Suppressor macrophage treated with lipopolysaccharide for 4 hours (primary cell): Measurements from ENCODE around the gene KIF16B.
"Not testable (repeated sequence)": the region's sequence is repeated elsewhere in the genome, so short reads cannot be mapped to it uniquely, and the experiment has no call there.

Experiments
- DNase-seq: peaks from one replicate; pipeline ENCODE4 v3.0.0-alpha.2; 2020

KIF16B gene

DNA sequence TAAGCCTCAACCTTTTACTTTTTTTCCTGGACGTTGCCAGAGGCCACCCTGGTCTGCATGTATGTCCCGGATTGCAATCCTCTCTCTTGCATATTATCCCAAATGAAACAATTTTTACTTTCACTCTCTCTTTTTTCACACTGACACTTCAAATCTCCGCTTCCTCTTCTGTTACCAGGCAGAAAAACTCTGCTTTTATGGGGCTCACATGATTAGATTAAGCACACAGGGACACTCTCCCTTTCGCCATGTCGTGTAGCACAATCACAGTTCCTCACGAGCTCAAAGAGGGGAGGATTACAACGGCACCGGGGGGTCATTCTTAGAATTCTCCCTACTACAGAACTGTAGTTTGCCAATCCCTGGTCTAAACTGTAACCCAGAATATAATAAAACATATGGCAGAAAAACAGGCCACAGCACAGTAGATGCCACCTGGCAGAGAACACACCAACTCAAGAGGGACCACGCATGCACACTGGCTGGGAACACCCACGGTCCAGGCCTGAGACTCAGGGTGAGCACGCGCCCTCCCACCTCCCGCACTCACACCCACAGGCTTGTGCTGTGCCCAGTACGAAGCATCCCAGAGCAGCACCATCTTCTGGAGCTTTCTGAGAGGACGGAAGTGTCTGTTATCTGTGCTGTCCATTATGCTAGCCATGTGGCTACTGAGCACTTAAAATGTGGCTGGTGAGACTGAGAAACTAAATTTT lies 288.7 kb downstream of the KIF16B start:
- DNase-seq = peak; percentile 28

DNA sequence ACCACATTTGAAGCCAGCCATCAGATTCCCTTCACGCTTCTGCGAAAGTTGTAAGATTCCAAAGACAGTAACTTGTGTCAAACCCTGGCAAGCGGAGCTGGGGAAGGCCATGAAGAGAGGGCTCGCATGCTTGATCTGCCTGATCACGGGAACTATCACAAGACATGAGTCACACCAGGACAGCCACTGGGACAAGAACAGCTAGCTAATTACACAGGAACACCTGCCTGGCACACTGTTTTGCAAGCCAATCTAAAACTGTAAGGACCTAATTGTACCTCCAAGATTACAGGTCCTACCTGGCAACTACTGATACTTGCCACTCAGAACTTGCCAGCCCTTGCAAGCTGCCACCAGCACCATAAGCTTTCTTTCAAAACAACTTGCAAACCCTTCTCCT lies 289.3 kb downstream of the KIF16B start:
- no peak for DNase-seq

DNA sequence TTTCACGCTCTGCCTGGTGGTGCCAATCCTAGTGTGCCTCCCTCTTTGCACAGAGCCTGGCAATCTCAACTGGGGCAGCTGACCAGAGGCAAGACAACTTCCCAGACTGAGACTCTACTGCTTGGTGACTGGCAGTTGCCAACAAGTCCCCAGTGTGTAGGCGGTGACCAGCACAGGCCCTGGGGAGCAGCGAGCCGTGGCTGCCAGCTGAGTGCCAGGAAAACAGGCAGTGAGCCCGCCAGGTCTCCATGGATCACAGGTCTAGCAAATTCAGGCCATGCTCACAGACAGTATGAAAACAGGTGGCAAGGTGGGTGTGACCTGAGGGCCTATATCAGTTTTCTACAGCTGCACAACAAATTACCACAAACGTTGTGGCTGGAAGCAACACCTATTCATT lies 289.9 kb downstream of the KIF16B start:
- no peak for DNase-seq

DNA sequence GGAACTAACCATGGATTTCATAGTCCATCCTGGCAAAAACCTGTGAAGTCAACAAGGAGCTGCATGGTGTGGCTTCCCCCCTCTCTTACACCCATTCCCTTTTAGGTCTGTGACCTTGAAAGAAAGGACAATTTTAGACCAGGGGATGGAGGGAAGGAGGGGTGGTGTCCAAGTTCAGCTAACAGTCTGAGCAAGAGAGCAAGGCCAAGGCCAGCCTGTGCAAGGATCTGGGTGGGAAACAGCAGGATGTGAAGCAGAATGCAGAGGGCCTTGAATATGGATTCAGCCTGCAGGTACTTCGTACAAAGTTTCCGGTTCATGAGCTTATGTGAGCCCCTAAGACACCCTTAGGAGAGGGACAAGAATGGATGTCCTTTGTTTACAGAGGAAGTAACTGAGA lies 293.0 kb downstream of the KIF16B start:
- DNase-seq = no peak

DNA sequence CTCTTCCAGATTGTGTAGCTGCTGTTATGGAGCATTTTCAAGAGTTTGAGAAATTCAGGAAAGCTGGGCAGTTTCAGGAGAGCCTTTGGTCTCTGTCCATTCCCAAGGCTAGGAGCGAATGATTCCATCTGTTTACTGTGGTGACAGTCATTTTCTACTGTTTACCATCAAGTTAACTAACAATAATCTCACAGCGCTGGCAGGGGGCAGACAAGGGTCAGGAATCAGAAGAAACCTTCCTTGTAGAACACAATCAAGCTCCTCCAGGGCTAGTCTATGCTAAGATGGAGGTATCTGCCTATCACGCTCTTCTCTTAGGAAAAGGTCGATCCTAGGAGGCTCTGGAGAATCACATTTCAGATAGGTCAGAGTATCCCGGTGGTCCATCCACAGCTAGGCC lies 293.9 kb downstream of the KIF16B start:
- no peak for DNase-seq

DNA sequence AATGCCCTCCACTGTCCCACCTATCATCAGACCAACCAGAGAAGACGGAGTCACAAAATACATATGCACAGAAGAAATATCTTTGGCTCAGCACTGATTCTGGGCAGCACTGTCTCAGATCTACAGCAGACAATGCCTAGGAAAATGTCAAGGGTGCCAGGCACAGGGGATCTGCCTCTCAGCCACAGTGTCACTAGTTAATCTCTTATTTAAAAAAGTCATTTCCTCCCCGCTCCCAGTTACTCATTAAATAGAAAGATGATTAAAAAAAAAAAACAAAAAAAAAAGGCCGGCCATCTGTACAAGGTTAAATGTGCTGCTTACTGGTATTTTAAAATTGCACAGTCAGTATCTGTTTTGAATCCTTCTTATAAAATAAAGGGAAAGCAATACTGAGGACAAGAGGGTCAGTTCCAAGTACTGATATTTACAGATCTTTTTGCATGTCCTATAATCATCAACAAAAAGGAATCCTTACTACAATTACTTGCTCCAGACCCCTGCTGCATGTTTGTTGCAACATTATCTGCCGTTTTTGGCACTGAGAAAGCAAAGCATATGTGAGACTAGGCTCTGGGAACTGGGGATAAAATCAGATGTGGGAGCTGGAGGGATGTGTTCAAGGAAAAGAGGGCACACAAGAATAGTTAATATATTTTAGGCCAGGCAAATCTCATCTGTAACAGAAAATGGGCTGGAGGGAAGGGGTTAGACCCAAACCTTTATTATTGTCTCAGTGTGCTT lies 299.3 kb downstream of the KIF16B start:
- no peak for DNase-seq

DNA sequence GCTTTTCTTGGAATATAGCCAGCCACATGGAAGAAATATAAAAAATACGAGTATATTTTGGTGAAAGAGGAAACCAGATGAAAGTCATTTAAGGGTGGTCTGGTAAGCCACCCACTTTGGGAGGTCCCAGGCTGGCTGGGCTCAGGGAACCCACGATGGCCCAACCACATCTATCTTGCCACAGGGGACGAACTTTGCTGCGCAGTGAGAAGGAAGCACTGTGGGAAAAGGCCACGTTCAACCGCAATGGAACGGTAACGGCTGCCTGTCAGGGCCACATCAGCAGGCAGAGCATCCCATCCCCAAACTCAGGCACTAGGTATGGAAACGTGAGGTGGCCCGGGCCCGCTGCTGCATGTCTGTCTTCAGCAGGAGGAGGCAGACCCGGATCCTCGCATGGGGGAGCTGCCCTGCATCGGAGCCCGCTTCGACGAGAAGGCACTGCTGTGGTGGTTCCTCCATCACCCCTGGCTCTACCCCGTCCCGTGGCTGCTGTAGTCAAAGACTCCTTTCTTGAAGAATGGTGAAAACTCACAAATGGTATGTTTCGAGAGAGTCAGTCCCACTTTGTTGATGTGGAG lies 300.4 kb downstream of the KIF16B start:
- no peak for DNase-seq

DNA sequence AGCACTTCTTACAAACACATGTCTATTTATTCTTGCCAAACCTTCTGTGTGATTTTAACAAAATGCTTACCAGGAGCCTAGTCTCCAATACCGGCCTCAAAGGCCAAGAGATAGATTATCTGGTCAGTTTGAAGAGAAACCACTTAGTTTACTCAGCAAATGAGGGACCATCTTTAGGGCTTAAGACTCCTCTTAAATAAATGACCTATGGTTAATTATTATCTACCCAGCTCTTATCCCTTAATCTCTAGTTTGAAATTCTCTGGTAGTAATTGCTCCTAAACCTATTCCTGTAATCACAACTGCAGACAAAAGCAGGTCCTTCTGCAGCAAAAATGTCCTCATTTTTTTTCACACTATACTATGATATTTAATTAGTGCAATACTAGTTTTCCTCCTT lies 301.8 kb downstream of the KIF16B start:
- no peak for DNase-seq

DNA sequence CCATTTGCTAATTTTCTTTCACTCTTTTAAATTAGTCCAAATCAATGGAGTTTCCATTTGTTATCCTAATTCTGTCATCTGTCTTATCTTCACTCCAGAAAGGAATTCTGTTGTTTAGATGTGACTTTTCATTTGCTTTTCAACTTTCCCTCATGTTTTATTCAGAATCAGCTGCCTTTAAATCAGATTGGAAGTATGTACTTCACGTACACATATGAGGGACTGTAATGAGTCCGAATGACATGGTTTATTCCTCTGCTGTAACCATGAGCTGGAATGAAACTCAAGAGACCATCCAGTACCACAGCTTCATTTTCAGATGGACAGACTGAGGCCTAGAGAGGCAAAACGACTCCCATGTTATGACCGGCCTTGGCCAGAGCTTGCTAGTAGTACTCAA lies 302.3 kb downstream of the KIF16B start:
- DNase-seq = no peak

DNA sequence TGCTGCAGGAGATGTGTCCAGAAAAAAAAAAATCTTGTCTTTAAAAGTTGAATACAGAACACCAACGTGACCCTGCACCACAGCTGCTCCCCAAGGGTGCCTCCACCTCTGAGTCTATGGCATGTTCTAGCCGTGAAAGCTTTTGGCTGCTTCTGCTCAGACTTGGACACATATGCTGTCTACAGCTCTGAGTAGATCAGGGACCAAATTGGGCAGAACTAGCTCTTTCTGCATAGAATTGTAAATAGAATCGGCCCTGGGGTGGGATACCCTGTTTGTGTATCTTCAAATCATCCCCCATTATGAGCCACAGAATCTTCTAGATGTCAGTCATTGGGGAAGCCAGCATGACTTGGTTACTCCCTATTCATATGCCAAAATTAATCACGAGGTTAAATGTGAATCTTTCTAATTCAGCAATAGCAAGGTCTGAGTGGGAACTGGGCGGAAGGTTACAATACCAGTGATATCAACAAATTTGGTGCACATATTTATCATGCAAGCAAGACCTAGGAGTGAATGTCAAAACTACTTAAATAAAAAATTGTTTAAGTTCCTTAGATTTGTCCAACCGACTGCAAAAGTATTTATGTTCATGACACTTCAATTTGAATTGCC lies 302.8 kb downstream of the KIF16B start:
- no peak for DNase-seq

DNA sequence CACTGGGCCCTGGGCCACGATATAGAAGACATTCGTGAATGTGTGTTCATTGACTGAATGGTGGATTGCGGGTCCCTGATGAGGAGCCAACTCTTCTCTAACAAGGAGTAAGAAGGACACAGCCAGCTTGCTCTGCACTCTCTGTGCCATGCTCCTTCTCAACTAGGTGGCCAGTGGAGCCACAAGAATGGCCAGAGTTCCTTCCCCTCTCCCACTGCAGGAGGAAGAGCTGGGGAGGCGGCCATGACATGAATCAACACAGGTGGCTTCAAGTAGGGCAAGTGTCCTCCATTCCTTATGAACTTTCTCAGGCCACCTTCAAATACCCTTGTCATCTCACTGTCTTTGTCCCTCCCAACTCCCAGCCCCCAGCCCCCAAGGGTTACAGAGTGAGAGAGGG lies 305.7 kb downstream of the KIF16B start:
- DNase-seq = no peak

DNA sequence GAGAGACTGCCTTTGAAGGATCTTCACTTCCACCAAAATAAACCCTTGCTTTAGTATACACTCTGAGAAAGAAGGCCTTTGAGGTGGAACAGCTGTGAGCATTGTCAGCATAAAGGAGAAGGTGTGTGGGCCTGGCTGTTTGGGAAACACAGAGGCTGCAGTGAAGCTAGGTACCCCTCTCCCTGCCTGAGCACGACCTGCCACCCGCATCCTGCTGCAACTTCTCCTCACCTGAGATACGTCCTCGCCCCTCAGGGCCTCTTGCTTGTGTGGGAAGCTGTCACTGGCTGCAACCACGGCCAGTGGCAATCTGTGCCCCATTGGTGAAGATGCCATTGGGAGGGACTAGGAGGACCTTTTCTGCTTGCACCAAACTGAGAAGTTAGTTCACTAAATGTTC lies 307.9 kb downstream of the KIF16B start:
- no peak for DNase-seq

DNA sequence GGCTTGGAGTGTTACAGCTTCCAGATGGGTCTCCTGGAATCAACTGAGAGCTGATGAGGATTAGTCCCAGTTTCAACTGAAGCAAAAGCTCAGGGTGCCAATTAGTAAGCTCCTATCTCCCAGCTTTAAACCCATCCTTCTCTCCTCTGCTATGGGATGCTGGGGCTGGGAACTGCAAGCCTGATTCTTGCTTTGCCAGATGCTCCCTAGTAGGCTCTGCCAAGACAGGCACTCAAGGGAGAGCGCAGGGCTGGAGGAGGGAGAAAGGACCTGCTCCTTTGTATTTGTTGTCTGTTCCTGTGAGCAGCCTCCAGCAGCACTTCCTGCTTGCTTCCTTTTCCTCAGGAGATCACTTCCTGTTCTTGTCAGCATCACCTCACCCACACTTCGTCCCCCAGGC lies 309.7 kb downstream of the KIF16B start:
- no peak for DNase-seq

DNA sequence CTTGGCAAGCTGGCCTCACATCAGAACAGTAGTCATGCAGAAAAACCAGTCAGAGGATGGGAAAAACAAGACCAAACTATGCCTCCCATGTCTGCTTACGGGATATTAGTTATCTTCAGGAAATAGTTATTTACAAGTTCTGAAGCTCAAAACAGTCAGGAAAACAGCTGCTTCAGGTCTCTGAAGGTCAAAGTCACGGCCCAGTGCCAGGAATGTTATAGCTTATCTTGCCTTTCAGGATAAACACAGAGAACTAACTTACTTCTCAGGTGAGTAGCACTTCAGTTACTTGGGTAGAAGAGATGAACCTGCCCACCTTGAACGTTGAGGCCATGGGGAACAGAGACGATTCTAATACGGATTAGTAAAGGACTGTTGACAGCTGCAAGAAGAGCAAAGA lies 310.7 kb downstream of the KIF16B start:
- no peak for DNase-seq

DNA sequence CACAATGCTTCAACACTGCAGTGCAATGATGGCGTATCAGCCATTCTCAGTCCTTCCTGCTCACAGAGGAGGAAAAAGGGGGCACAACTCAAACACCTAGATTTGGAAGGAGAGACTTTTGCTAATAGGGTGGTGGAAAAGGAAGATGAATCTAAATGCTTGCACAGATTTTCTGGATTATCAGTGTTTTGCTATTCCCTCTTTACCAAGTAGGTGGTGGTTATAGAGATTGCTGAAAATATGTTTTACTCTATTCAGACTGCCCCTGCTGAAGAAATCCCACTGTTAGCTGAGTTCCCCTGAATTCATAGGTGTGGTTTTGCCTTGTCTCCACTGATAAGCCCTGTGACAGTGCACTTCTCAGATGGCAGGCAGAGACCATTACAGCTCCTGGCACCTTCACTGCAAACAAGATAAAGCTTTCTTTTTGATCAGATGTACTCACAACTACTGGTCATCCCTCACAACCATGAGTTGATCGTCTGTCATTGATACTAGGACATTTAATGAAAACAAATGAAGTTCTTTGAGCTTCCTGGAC lies 311.4 kb downstream of the KIF16B start:
- DNase-seq = no peak

DNA sequence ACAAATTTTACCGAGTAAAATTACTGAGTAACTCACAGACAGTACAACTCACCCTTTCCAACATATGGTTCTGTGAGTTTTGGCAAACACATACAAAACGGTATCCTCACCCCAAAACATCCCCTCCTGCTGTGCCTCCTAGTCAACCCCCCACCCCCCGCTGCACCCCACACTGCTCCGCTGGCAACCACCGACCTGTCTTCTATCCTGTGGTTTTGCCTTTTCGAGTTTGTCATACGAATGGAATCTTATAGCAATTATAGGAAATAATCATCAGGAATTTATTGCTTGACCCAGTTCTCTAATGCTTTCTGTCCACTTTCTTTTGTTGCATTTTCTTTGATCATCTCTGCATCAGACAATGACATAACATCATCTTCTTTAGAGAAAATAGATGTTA lies 312.3 kb downstream of the KIF16B start:
- no peak for DNase-seq

DNA sequence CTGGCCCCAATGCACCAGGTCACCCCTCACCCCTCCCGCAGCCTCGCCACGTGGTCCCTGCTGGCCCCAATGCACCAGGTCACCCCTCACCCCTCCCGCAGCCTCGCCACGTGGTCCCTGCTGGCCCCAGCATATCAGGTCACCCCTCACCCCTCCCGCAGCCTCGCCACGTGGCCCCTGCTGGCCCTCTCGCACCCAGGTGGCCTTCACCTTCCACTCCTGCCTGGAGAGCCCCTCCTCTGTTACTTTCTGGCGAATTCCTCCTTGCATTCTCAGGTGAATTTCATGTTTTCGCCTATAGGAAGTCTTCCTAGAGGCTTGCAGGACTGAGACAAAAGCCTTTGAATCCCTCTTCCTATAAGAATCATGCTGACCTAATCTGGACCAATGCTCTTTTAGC lies 313.1 kb downstream of the KIF16B start:
- not testable (repeated sequence) for DNase-seq

DNA sequence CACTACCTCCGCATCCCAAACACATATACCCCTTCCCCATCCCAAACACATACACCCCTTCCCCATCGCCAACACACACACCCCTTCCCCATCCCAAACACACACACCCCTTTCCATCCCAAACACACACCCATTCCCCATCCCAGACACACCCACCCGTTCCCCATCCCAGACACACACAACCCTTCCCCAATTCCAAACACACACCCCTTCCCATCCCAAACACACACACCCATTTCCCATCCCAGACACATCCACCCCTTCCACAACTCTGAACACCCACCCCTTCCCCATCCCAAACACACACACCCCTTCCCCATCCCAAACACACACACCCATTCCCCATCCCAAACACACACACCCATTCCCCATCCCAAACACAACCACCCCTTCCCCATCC lies 314.5 kb downstream of the KIF16B start:
- DNase-seq = no peak

DNA sequence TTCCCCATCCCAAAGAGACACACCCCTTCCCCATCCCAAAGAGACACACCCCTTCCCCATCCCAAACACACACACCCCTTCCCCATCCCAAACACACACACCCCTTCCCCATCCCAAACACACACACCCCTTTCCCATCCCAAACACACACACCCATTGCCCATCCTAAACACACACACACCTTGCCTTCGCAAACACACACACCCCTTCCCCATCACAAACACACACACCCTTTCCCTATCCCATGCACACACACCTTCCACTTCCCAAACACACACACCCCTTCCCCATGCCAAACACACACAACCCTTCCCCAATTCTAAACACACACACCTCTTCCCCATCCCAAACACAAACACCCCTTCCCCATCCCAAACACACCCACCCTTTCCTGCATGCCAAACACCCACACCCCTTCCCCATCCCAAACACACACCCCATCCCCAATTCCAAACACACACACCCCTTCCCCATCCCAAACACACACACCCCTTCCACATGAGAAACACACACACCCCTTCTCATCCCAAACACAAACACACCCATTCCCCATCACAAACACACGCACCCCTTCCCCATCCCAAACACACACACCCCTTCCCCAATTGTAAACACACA lies 315.3 kb downstream of the KIF16B start:
- no peak for DNase-seq

DNA sequence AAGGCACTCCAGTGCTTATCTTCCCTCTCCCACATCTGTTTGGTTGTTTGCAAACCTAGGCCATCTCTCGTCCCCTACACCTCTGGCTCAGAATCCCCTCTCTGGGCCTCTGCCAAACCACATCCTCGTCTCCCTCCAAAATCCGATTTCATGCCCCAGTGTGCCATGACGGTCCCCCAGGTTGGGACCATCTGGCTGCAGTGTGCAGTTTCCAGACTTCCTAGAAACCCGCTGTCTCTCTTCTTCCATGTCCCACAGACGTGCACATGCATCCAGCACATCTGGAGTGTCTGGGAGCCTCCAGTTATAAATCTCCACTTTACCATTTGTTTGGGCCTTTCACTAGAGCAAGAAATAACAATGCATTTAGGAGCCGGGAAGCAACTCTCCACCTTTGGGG lies 316.2 kb downstream of the KIF16B start:
- DNase-seq = no peak

DNA sequence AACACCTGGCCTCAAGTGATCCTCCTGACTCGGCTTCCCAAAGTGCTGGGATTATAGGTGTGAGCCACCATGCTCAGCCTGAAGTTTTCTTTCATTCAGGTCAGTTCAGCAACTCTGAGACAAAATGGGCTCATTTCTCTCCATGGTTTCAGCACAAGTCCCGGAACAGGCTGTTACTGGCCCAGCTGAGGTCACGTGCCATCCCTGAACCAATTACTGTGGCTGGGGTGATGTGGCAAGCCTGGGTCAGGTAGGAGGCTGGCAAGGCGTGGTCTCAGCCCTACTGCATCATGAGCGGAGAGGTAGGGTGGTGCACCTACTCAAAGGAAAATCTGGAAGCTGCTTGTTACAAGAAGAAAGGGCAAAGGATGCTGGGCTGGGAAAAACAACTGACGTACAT lies 326.4 kb downstream of the KIF16B start:
- no peak for DNase-seq

DNA sequence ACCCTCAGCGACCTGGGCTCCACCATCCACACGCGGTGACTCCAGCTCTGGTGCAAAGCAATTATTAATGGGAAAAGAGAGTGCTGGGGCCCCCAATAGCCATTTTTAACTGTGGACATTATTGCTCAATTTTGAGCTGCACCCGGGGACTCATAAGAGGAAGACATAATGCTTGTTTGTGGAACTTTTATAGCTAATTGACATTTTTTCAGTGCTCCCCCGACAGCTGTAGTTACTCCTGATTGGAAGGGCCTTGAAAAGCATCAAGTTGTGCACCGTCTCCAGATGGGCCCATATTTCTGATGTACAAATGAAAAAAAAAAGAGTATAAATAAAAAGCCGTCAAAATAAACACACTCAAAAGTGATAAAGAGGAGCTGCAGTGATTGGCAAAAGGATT lies 327.0 kb downstream of the KIF16B start:
- no peak for DNase-seq

DNA sequence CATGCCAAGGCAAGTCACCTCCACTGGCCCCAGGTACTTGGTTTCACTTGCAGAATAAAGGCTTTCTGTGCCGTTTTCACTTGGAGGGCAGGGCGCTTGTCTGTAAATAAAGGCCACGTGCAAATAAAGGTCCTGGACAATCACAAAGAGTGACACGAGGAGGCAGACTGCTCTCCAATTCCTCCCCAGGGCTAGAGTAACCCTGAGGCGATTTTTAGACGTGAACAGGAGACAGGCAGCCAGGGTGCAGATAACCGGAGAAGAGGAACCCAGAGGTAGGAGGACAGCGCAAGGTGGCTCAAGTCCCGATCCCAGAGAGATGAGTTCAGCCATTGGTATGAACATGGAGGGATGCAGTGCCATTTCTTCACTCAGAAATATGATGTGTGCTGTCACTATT lies 327.4 kb downstream of the KIF16B start:
- DNase-seq = no peak
